ENCODE results near the gene RHOU.

- TF ChIP-seq POLR2AphosphoS5 (IDR thresholded peaks at IDR 0.05; ENCODE audit: low read length) = no peak
- TF ChIP-seq ZBTB4 (CRISPR knock-in tag; IDR thresholded peaks at IDR 0.05) = no peak
- no peak for TF ChIP-seq POLR2A (IDR thresholded peaks at IDR 0.05; ENCODE audit: low read depth, low read length)
- TF ChIP-seq CTCF (IDR thresholded peaks at IDR 0.05 in 2 of 3, conservative IDR thresholded peaks at IDR 0.05 in 1 of 3; ENCODE audit: control insufficient read depth in 2 of 3, extremely low read depth in 1 of 3, insufficient read depth in 1 of 3, low read depth in 3 of 3, low read length in 3 of 3) = no peak
- no peak for TF ChIP-seq CEBPB (IDR thresholded peaks at IDR 0.05; ENCODE audit: borderline replicate concordance in 1 of 2, low read depth in 2 of 2, low read length in 2 of 2)
- TF ChIP-seq JUNB (IDR thresholded peaks at IDR 0.05) = no peak
- no peak for TF ChIP-seq SUZ12 (IDR thresholded peaks at IDR 0.05; ENCODE audit: unreplicated experiment)
- no peak for TF ChIP-seq MYC (IDR thresholded peaks at IDR 0.05; ENCODE audit: insufficient read depth, insufficient read length, insufficient replicate concordance, low read length, severe bottlenecking)
- no peak for TF ChIP-seq ATF2 (IDR thresholded peaks at IDR 0.05; ENCODE audit: low read length)
- TF ChIP-seq TCF12 (IDR thresholded peaks at IDR 0.05; ENCODE audit: low read depth, low read length) = no peak
- TF ChIP-seq DPF2 (IDR thresholded peaks at IDR 0.05) = no peak
Observed at GRCh38 chr1:228753786-228754360, 18.6 kb downstream of the RHOU start.

Measured in GM12878 (cell line).